ENCODE data around the gene NLRC5.
"Not testable (repeated sequence)": the region's sequence is repeated elsewhere in the genome, so short reads cannot be mapped to it uniquely, and the experiment has no call there.

The NLRC5 gene

GRCh38 chr16:56990407-56991286, 1.3 kb downstream of the NLRC5 start:
- Histone ChIP-seq H4K20me1 (ENCODE audit: low read depth, low read length) (no peaks in the 10 kb centered on the region), H3K9me3 (ENCODE audit: insufficient read depth, low read length) (no peaks in the 10 kb centered on the region), H3K4me3 (ENCODE audit: insufficient read depth, low read length, poor library complexity, severe bottlenecking) (no peak overlapping the region), H3K79me2 (ENCODE audit: insufficient read depth, low read length) (no peaks in the 10 kb centered on the region), H3K27ac (ENCODE audit: low read depth, low read length) (no peak overlapping the region), H3K4me2 (ENCODE audit: low read depth, low read length, poor library complexity, severe bottlenecking) (peak overlapping the region; percentile 62), H3K9me2 (replicated peaks; ENCODE audit: insufficient read depth, low read length) (no peaks in the 10 kb centered on the region), H2AFZ (ENCODE audit: low read depth, low read length, severe bottlenecking) (no peak overlapping the region), H3K27me3 (ENCODE audit: low read length) (no peaks in the 10 kb centered on the region), H3F3A (ENCODE audit: insufficient read depth) (no peaks in the 10 kb centered on the region), H3K9ac (ENCODE audit: low read length) (no peak overlapping the region), H3K36me3 (ENCODE audit: low read length) (no peaks in the 10 kb centered on the region)
- TF ChIP-seq, protein P1, sequence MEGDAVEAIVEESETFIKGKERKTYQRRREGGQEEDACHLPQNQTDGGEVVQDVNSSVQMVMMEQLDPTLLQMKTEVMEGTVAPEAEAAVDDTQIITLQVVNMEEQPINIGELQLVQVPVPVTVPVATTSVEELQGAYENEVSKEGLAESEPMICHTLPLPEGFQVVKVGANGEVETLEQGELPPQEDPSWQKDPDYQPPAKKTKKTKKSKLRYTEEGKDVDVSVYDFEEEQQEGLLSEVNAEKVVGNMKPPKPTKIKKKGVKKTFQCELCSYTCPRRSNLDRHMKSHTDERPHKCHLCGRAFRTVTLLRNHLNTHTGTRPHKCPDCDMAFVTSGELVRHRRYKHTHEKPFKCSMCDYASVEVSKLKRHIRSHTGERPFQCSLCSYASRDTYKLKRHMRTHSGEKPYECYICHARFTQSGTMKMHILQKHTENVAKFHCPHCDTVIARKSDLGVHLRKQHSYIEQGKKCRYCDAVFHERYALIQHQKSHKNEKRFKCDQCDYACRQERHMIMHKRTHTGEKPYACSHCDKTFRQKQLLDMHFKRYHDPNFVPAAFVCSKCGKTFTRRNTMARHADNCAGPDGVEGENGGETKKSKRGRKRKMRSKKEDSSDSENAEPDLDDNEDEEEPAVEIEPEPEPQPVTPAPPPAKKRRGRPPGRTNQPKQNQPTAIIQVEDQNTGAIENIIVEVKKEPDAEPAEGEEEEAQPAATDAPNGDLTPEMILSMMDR (IDR thresholded peaks at IDR 0.05; ENCODE audit: insufficient read depth, low read length, poor library complexity, severe bottlenecking) = no peak
- TF ChIP-seq EZH2phosphoT487 (conservative IDR thresholded peaks at IDR 0.05; ENCODE audit: low read length) = no peak

- not testable (repeated sequence) for H2AFZ ChIP-seq (ENCODE audit: low read depth, low read length, severe bottlenecking); H3K27ac ChIP-seq (ENCODE audit: low read depth, low read length); H3K9me3 ChIP-seq (ENCODE audit: insufficient read depth, low read length); H3K4me3 ChIP-seq (ENCODE audit: insufficient read depth, low read length, poor library complexity, severe bottlenecking); H3K9ac ChIP-seq (ENCODE audit: low read length); H3K79me2 ChIP-seq (ENCODE audit: insufficient read depth, low read length); H3K27me3 ChIP-seq (ENCODE audit: low read length); H4K20me1 ChIP-seq (ENCODE audit: low read depth, low read length); H3K36me3 ChIP-seq (ENCODE audit: low read length); H3F3A ChIP-seq (ENCODE audit: insufficient read depth); H3K9me2 ChIP-seq (replicated peaks; ENCODE audit: insufficient read depth, low read length); H3K4me2 ChIP-seq (ENCODE audit: low read depth, low read length, poor library complexity, severe bottlenecking)
Observed at GRCh38 chr16:56992431-56992830, 3.1 kb downstream of the NLRC5 start.

DNA sequence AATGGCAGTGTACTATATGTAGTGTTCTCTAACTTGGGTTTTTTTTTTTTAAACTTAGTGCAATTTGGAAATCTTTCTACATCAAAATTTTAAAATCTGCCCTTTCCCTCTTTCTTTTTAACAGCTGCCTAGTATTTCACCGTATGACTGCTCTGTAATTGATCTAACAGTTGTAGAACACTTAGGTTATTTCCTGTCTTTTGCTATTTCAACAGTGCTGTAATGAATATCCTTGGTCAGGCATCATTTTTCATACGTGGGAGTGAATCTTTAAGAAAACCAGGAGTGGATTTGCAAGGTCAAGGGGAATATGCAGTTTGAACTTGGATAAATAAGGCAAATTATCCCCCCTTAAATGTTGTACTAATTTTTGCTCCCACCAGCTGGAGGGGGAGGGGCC, 3.8 kb downstream of the NLRC5 start:
- no peak for TF ChIP-seq EZH2phosphoT487 (conservative IDR thresholded peaks at IDR 0.05; ENCODE audit: low read length)
- TF ChIP-seq, protein P1 (IDR thresholded peaks at IDR 0.05; ENCODE audit: insufficient read depth, low read length, poor library complexity, severe bottlenecking) = no peak
- Histone ChIP-seq H2AFZ (ENCODE audit: low read depth, low read length, severe bottlenecking) (no peak overlapping the region), H4K20me1 (ENCODE audit: low read depth, low read length) (no peaks in the 10 kb centered on the region), H3K9ac (ENCODE audit: low read length) (no peak overlapping the region), H3K4me3 (ENCODE audit: insufficient read depth, low read length, poor library complexity, severe bottlenecking) (no peak overlapping the region), H3F3A (ENCODE audit: insufficient read depth) (no peaks in the 10 kb centered on the region), H3K79me2 (ENCODE audit: insufficient read depth, low read length) (no peaks in the 10 kb centered on the region), H3K27me3 (ENCODE audit: low read length) (no peaks in the 10 kb centered on the region), H3K36me3 (ENCODE audit: low read length) (no peaks in the 10 kb centered on the region), H3K9me2 (replicated peaks; ENCODE audit: insufficient read depth, low read length) (no peaks in the 10 kb centered on the region), H3K27ac (ENCODE audit: low read depth, low read length) (no peak overlapping the region), H3K4me2 (ENCODE audit: low read depth, low read length, poor library complexity, severe bottlenecking) (no peak overlapping the region), H3K9me3 (ENCODE audit: insufficient read depth, low read length) (no peaks in the 10 kb centered on the region)

- Histone ChIP-seq H3K9me2 (replicated peaks; ENCODE audit: insufficient read depth, low read length) (no peaks in the 10 kb centered on the region), H3K9ac (ENCODE audit: low read length) (no peak overlapping the region), H3K9me3 (ENCODE audit: insufficient read depth, low read length) (no peaks in the 10 kb centered on the region), H2AFZ (ENCODE audit: low read depth, low read length, severe bottlenecking) (no peak overlapping the region), H3K27me3 (ENCODE audit: low read length) (no peaks in the 10 kb centered on the region), H3K79me2 (ENCODE audit: insufficient read depth, low read length) (no peaks in the 10 kb centered on the region), H3K27ac (ENCODE audit: low read depth, low read length) (no peak overlapping the region), H3K4me3 (ENCODE audit: insufficient read depth, low read length, poor library complexity, severe bottlenecking) (no peak overlapping the region), H3K36me3 (ENCODE audit: low read length) (no peaks in the 10 kb centered on the region), H3F3A (ENCODE audit: insufficient read depth) (no peaks in the 10 kb centered on the region), H4K20me1 (ENCODE audit: low read depth, low read length) (no peaks in the 10 kb centered on the region), H3K4me2 (ENCODE audit: low read depth, low read length, poor library complexity, severe bottlenecking) (no peak overlapping the region)
- TF ChIP-seq, protein P1 (IDR thresholded peaks at IDR 0.05; ENCODE audit: insufficient read depth, low read length, poor library complexity, severe bottlenecking) = no peak
- no peak for TF ChIP-seq EZH2phosphoT487 (conservative IDR thresholded peaks at IDR 0.05; ENCODE audit: low read length)
Observed at GRCh38 chr16:56994311-56994710, 5.0 kb downstream of the NLRC5 start.
